LoVo (cell line): ENCODE results near the gene TWF2.

Experiments
- DNase-seq: peaks from one replicate; pipeline ENCODE4 v3.0.0-alpha.2; 2016; ENCODE audit warnings: low spot score

TWF2 gene

GRCh38 chr3:52222319-52223221, 16.4 kb downstream of the TWF2 start:
- DNase-seq: no peak

GRCh38 chr3:52221563-52222318, 17.2 kb downstream of the TWF2 start:
- DNase-seq: no peak

- DNase-seq: no peak
These were observed 17.8 kb downstream of the TWF2 start for GRCh38 chr3:52221141-52221562.

GRCh38 chr3:52220380-52221026, 18.5 kb downstream of the TWF2 start:
- DNase-seq: peak; percentile 78

GRCh38 chr3:52218937-52219650, 19.9 kb downstream of the TWF2 start:
- DNase-seq: no peak

GRCh38 chr3:52218454-52218853, 20.5 kb downstream of the TWF2 start:
- no peak for DNase-seq

GRCh38 chr3:52218026-52218425, 20.9 kb downstream of the TWF2 start:
- DNase-seq: no peak

- no peak for DNase-seq
These were observed 21.6 kb downstream of the TWF2 start for GRCh38 chr3:52217409-52217805.

GRCh38 chr3:52216585-52217408, 22.2 kb downstream of the TWF2 start:
- DNase-seq: peak; percentile 94

- no peak for DNase-seq
These were observed 23.6 kb downstream of the TWF2 start for GRCh38 chr3:52215351-52215750.

- DNase-seq: no peak
These were observed 25.1 kb downstream of the TWF2 start for GRCh38 chr3:52213901-52214300.

GRCh38 chr3:52213005-52213404, 26.0 kb downstream of the TWF2 start:
- DNase-seq: no peak

GRCh38 chr3:52211268-52211891, 27.6 kb downstream of the TWF2 start:
- no peak for DNase-seq

GRCh38 chr3:52210550-52211046, 28.4 kb downstream of the TWF2 start:
- no peak for DNase-seq

- no peak for DNase-seq
These were observed 28.9 kb downstream of the TWF2 start for GRCh38 chr3:52210037-52210436.

GRCh38 chr3:52208556-52208955, 30.4 kb downstream of the TWF2 start:
- DNase-seq: no peak

GRCh38 chr3:52205727-52206372, 33.1 kb downstream of the TWF2 start:
- no peak for DNase-seq

- DNase-seq: no peak
These were observed 34.5 kb downstream of the TWF2 start for GRCh38 chr3:52204337-52205073.

GRCh38 chr3:52203701-52204100, 35.3 kb downstream of the TWF2 start:
- no peak for DNase-seq
